Endothelial cell of umbilical vein (primary cell): Measurements from ENCODE around the gene KCNIP1.

Experiments used
- EZH2 ChIP-seq: IDR thresholded peaks from 2 replicates; pipeline ENCODE4 v1.6.1; 2012; ENCODE audit warnings: borderline replicate concordance, low read depth, mild to moderate bottlenecking, moderate library complexity, low read length, inconsistent platforms; ENCODE audit not compliant: severe bottlenecking
- MYC ChIP-seq: IDR thresholded peaks from one replicate; pipeline ENCODE4 v1.6.1; 2011; ENCODE audit warnings: mild to moderate bottlenecking, low read depth, low read length
- POLR2A ChIP-seq: IDR thresholded peaks from 2 replicates; pipeline ENCODE4 v1.6.1; 2012; ENCODE audit warnings: low read depth, mild to moderate bottlenecking, control low read depth, low read length
- POLR2AphosphoS5 ChIP-seq: IDR thresholded peaks from 2 replicates; pipeline ENCODE4 v1.6.1; 2012; ENCODE audit warnings: low read depth, mild to moderate bottlenecking, control low read depth, low read length, moderate library complexity; ENCODE audit not compliant: insufficient read depth
- TF ChIP-seq, protein P1 (sequence below), 2 donors: IDR thresholded peaks; 1 replicate in 1 of 2; 2 replicates in 1 of 2; pipeline ENCODE4 v1.5.1; 2011; ENCODE audit warnings: low read length in 2 of 2, mild to moderate bottlenecking in 2 of 2, moderate library complexity in 2 of 2, control low read depth in 1 of 2, inconsistent platforms in 1 of 2, low read depth in 1 of 2; ENCODE audit not compliant: insufficient read depth in 1 of 2; ENCODE audit errors: extremely low read depth in 1 of 2
- TF ChIP-seq, protein P2 (sequence below): IDR thresholded peaks from 2 replicates; pipeline ENCODE4 v1.6.1; 2011; ENCODE audit not compliant: insufficient read depth, insufficient read length

DNA sequence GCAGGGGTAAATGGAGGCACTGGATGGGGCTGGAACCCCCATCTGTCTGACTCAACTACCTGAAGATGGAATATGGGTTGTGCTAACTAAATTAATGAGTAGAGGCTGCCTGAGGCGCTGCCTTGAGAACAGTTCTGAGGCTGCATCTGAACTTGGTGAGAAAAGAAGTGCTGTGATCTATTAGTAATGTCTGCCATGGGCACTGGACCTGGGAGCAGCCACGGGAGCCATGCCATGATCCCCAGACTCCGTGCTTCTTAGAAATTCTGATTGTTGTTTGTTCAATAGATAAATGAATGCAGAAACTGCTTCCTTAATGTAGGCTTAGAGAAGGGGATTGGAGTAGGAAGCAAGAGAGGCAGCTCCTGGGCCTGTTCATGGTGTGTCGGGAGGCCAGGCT, 80.2 kb downstream of the KCNIP1 start:
- TF ChIP-seq, protein P1, sequence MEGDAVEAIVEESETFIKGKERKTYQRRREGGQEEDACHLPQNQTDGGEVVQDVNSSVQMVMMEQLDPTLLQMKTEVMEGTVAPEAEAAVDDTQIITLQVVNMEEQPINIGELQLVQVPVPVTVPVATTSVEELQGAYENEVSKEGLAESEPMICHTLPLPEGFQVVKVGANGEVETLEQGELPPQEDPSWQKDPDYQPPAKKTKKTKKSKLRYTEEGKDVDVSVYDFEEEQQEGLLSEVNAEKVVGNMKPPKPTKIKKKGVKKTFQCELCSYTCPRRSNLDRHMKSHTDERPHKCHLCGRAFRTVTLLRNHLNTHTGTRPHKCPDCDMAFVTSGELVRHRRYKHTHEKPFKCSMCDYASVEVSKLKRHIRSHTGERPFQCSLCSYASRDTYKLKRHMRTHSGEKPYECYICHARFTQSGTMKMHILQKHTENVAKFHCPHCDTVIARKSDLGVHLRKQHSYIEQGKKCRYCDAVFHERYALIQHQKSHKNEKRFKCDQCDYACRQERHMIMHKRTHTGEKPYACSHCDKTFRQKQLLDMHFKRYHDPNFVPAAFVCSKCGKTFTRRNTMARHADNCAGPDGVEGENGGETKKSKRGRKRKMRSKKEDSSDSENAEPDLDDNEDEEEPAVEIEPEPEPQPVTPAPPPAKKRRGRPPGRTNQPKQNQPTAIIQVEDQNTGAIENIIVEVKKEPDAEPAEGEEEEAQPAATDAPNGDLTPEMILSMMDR (IDR thresholded peaks at IDR 0.05; ENCODE audit: extremely low read depth in 1 of 2, insufficient read depth in 1 of 2, low read depth in 1 of 2, low read length in 2 of 2) = no peak
- TF ChIP-seq POLR2A (no peak), POLR2AphosphoS5 (no peak), EZH2 (no peak), MYC (no peak)
- TF ChIP-seq, protein P2, sequence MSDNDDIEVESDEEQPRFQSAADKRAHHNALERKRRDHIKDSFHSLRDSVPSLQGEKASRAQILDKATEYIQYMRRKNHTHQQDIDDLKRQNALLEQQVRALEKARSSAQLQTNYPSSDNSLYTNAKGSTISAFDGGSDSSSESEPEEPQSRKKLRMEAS = no peak
